IPS-18c (cell line): ENCODE measurements around the gene HAUS3.
"Not testable (repeated sequence)": the region's sequence is repeated elsewhere in the genome, so short reads cannot be mapped to it uniquely, and the experiment has no call there.

ENCODE experiments used
- H3K4me3 ChIP-seq: 2 replicates; pipeline ENCODE4 v1.7.0; 2013; ENCODE audit warnings: low read depth, mild to moderate bottlenecking, low read length, moderate library complexity; ENCODE audit not compliant: insufficient read depth
- H3K9me3 ChIP-seq: one replicate; pipeline ENCODE4 v1.6.1; 2013; ENCODE audit warnings: mild to moderate bottlenecking, low read length, moderate library complexity; ENCODE audit not compliant: control insufficient read depth, insufficient read depth

The HAUS3 gene

DNA sequence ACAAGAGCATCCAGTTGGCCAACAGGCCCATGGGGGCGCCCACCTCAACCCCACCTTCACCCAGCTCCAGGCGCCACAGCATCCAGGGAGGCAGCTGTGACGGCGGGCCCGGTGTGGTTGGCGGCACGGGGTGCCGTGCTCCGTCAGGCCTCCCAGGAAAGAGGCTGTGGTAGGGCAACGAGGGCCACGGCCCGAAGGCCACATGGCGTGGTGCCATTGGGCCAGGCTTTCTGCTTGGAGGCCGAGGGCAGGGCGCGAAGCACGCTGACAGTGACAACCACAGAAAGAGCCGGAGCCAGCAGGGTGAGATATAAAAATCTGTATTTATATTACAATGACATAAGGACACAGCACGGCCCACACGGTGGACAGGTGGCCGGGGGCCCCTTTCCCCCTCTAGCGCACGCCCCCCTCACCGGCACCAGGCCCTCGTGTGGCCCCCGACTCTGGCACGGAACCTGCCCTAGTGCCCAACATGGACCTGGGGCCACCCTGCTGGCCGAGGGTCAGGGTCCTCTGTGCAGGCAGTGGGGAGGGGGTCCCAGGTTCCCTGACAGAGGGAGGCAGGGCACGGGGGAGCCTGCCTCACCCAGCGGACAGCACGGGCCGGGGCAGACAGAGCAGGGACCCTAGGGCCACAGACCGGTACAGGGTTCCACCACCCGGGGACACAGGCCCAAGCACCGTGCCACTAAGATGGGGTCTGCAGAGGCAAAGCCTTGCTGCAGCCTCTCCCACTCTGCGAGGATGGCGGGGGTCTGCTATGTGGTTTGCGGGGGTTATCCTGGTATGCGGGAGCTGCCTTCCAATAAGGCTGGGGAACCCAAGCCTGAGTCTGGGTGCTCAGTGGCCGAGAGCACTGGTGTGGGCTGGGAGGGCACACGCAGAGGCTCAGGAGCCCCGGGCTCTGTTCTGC is 5.5 kb upstream of the HAUS3 start:
- H3K9me3 ChIP-seq = peaks cover 2% of the 10 kb centered on the region
- H3K4me3 ChIP-seq = no peak overlapping the region

DNA sequence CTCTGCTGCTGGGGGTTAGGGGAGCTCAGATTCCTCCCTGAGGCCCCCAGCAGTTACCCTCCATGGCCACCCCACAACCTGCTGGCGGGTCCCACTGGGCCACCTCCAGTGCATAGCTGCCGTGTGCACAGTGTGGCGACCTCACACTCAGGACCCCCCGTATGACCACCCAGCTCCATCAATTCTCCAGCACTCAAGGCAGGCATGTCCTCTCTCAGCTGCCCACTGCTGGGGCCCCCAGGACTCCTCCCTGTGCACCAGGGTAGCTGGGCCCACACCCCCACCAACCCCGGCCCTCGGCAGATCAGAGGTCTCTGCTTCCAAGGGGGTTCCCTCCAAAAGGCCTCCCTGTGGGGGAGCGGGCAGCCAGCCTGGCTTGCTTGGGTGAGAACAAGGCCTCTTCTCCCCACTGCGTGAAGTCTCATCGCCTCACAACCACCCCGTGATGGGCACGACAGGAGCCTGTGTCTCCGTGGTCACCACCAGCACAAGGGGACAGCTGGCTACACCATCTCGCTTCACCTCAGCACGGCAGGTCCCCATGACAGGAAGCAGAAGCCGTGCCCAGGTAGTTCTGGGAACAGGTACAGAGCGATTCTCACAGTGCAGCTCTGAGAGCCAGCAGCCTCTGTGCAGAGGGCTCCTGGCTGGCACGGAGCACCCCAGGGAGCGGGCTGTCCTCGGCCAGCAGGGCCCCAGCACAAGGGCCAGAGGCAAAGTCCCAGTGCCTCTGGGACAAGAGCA is 4.6 kb upstream of the HAUS3 start:
- Histone ChIP-seq H3K4me3 (no peak overlapping the region), H3K9me3 (peaks cover 2% of the 10 kb centered on the region)

DNA sequence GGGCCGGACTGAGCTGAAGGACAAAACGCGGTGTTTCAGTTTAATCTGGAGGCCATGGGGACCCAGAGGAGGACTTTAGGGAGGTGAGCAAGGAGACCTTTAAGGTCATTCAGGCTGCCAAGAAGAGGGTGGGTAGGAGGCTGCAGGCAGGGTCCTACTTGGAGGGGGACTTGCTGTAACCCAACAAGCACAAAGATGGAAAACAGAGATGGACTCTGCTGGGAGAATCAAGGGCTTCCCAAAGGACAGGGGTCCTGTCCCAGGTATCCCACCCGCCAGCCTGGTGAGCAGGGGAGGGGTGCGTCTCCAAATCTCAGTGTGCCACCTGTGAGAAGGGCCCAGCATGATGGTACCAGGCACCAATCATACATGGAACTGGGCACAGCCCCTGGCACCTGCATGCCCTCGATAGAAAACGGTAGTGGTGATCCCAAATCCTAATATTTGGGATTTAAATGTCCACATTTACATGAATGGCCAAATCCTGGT is 3.9 kb upstream of the HAUS3 start:
- Histone ChIP-seq H3K9me3 (peaks cover 2% of the 10 kb centered on the region), H3K4me3 (no peak overlapping the region)

DNA sequence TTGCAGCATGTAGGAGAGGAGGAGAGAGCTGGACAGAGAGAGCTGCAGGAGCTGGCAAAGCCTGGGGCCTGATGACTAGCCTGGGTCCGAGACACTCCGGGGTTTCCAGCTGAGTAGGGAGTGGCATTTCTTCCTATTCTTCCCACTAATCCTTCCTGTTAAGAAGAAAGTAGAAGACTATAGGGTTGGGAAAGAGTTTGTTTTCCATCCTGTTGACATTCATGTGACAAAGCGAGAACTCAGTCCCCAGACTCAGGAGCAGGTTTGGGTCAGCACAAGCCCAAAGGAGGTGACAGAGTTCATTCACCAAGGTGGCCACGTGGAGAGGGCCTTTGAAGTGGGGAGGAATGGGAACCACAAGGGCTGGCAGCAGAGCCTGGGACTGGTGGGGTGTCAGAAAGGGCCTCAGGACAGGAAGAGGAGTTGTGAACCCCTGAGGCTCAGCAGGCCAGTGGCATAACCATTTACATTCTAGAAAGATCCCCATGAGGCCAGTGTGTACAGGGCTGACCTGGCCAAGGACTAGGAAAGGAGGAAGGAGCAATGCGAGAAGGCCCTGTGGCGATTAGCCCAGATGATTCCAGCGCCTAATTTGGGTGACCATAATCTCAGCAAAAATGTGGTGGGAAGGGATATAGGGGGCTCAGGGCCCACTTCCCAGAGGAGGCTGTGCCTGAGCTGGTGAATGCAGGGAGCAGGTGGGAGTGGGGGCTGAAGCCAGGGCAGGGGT is 3.3 kb upstream of the HAUS3 start:
- H3K4me3 ChIP-seq = no peak overlapping the region
- peaks cover 2% of the 10 kb centered on the region for H3K9me3 ChIP-seq

DNA sequence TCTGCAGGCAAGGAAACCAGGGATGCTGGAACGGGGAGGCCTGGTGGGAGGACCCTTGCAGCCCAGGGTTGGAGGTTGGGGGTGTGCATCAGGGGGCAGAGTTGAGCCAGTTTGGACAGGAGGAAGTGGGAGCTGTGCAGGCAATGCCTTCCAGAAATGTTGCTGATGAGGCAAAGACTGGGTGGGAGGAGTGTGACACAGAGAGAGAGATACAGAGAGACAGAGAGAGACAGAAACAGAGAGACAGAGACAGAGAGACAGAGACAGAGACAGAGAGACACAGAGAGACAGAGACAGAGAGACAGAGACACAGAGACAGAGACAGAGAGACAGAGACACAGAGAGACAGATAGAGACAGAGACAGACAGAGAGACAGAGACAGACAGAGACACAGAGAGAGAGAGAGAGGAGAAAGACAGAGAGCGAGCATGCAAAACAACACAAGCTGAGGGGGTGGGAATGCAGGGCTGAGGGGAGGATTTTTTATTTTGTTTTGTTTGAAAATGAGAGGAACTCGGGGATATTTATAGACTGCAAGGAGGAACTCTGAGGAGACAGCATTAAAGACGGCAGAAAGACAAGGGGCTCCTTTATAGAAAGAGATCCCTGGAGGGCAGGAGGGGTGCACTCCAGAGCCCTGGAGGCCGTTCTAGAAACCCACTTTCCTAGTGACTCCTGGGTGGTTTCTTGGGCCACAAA is 1.9 kb upstream of the HAUS3 start:
- H3K4me3 ChIP-seq = no peak overlapping the region
- peaks cover 2% of the 10 kb centered on the region for H3K9me3 ChIP-seq

DNA sequence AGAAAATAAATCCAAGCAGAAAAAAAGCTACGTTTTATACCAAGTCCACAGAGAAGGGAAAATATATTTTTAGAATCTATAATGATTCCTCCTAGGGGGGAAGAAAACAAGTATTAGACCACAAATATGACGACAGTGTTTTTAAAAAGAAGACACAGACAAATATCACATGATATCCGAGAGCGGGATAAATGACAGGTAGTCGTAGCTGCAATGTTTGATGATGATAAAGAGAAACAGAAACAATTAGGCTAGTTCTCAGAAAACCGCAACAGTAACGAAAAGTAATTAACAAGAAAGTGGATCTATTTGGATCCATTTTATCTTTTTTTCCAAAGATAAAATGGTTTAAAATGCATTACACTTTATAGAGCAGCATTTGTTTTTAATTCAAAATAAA is 918 bp downstream of the HAUS3 start:
- H3K9me3 ChIP-seq = peaks cover 2% of the 10 kb centered on the region
- H3K4me3 ChIP-seq = peak overlapping the region; percentile 72

DNA sequence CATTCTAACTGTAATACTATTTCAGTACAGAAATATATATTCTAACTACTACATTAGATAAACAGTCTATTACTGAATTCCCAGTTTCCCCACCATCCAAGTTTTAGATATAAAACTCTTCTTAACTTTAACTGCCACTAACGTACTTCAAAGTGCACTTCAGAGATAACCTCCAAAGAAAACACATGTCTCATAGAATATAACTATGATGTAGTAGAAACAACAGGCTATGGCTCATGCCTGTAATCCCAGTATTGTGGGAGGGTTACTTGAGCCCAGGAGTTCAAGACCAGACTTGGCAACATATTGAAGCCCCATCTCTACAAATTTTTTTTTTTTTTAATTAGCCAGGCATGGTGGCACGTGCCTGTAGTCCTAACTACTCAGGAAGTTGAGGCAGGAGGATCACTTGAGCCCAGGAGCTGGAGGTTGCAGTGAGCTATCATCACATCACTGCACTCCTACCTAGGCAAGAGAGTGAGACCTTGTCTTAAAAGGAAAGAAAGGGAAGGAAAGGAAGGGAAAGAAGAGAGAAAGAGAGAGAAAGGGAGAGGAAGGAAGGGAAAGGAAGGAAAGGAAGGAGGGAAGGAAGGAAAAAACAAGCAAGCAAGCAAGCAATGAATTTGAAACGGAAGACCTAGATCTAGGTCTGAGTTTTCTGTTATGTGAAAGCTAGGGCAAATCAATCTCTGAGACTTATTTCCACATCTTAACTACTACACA is 4.8 kb downstream of the HAUS3 start:
- no peak overlapping the region for H3K4me3 ChIP-seq
- H3K9me3 ChIP-seq = no peaks in the 10 kb centered on the region

DNA sequence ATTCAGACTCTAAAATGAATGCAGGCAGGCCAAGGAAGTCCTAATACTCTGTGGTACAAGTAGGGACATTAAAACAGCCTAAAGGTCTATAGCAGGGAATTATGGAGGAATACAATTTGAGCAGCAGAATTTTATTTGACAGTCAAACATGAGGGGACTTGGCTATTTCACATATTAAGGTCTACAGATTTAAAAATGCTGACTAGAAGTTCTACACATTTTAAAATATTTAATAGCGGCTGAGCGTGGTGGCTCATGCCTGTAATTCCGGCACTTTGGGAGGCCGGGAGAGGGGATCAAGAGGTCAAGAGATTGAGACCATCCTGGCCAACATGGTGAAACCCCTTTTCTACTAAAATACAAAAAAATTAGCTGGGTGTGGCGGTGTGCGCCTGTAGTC is 10.8 kb downstream of the HAUS3 start:
- Histone ChIP-seq H3K4me3 (no peak overlapping the region), H3K9me3 (no peaks in the 10 kb centered on the region)

DNA sequence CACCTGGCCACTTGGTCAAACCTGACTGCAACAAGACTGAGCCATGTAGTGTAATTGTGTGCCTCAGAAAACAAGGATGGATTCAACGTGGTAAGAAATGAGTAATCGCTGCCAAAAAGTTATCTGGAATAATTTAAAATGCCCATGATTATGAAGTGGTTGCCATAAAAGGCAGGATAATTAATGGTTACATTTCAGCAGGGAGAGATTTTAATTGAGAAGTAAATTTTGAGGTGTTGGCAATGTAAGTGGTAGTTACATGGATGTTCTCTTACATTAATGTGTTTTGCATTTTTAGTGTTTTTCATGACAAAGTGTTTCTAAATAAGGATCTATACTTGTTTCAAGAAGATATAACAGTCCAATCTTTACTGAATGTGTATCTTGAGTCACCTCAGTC is 15.7 kb downstream of the HAUS3 start:
- H3K9me3 ChIP-seq = no peaks in the 10 kb centered on the region
- no peak overlapping the region for H3K4me3 ChIP-seq

DNA sequence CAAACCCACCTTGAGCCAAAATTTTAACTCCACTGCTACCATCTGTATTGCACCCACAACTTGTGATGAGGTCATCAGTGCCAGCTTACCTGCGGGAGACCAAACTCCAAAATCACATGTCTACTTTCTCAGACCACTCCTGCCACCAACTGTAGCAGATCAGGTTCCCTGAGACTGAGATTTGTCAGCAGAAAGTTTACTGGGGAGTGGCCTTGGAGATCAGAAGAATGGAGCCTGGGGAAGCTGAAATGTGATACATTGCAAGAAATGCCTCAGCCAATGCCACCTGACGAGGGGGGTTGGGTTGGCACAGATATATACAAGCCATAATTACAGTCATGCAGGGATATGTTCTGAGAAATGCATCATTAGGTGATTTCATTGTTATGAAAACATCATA is 19.1 kb downstream of the HAUS3 start:
- no peaks in the 10 kb centered on the region for H3K9me3 ChIP-seq
- H3K4me3 ChIP-seq = no peak overlapping the region

DNA sequence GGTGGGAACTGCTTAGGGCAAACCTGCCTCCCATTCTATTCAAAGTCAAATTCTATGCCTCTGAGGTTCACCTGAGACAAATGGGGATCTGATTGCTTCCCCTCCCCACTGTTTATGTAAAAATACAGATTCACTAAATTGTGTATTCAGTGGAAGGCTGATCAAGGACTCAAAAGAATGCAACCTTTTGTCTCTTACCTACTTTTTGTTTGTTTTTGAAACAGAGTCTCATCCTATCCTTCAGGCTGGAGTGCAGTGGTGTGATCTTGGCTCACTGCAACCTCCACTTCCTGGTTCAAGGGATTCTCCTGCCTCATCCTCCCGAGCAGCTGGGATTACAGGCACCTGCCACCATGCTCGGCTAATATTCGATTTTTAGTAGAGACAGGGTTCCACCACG is 20.5 kb downstream of the HAUS3 start:
- H3K4me3 ChIP-seq, H3K9me3 ChIP-seq: not testable (repeated sequence)

DNA sequence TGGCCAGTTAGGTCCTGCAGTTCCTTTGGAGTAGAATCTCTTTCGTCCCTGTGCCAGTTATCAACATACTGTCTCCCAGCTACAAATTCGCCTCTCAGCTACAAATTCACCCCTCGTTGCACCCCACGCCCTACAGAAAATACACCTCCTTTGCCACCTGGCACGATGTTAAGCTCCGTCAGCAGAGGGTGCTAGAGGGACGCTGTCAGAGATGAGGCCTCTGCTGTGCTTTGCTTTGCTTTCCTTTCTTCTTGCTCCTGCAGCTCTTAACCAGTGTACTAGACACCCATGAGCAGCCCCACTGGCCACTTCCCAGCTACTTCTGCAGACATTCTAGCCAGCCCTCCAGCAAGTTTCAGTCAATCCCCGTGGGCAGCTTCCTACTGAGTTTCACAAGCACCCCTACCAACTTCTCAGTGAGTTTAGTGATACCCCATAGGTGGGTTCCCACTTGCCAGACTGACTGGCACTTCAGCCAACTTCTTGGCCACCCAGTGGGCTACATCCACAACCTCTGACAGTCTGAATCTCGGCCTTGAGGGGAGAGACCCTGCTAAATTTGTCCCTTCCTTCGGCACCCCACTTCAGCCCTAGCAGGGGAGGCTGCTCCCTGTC is 21.8 kb downstream of the HAUS3 start:
- H3K4me3 ChIP-seq = no peak overlapping the region
- no peaks in the 10 kb centered on the region for H3K9me3 ChIP-seq

DNA sequence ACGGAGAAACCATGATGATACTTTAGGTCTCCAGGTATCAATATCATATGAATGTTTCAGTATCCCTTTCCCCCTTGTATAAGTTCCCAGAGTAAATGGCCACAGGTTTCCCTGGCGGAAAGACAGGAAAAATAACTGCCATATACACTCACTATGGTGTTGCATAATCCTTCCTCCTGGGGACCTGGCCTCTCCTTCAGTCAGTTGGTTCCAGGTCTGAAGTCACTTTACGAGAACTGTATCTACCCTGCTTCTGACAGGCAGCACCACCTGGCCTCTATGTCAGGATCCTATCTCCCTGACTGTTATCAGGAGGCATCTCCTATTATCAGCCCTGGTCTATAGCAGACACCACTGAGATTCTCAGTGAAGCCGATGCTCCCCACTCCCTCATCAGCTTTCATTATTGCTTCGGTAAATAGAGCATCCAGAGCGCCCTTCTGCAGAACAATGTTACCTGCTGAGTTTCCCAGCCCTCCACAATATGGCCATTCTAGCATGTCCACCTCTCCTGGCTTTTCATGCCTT is 22.6 kb downstream of the HAUS3 start:
- no peak overlapping the region for H3K4me3 ChIP-seq
- H3K9me3 ChIP-seq = no peaks in the 10 kb centered on the region

DNA sequence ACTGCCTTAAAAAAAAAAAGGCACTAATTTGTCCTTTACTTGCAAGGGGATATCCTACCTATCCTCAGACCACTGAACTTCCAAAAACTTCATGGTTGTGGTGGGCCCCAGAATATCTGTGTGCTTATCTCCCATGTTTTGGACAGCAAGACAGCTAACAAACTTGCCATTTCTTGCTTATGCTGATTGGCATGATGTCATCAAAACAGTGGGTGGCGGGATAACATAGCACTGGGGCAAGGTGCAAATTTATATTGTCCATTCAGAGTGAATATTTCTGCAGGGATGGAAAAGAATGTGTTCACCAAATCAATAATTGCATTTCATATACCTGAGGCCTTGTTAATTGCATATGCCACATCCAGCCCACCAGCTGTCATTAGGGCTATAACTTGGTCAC is 23.5 kb downstream of the HAUS3 start:
- Histone ChIP-seq H3K9me3 (no peaks in the 10 kb centered on the region), H3K4me3 (no peak overlapping the region)

DNA sequence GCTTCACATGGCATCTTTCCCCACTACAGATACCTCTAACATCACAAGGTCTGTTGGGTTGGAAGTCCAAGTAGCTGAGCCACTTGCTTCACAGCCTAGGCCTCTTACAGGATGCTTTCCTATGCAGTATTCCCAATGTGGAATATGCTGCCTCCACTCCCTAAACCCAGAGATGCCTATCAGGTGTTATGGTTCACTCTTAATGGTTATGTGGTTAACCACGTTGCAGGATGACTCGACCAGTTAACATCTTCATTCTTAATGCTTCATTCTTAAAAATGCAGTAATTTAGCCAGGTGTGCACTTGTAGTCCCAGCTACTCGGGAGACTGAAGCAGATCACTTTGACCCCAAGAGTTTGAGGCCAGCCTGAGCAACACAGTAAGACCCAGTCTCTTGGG is 24.2 kb downstream of the HAUS3 start:
- Histone ChIP-seq H3K4me3 (no peak overlapping the region), H3K9me3 (no peaks in the 10 kb centered on the region)

DNA sequence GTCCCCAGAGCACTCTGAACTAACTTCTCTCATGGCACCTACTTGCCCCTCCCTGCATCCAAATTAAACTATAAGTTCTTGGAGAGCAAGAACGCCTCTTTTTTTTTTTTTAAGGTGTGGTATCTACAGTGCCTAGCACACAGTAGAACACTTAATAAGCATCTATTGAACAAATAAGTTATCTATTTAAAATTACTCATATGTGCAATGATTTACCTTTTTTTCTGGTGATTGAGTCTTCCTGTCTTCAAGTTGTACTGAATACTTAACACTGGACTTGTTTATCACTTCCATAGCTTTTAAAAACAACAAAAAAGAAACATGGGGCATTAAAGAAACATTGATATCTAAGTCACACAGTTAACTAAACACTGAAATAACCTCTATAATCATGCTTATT is 29.1 kb downstream of the HAUS3 start:
- H3K9me3 ChIP-seq = no peaks in the 10 kb centered on the region

More for the DNA sequence above, 29.1 kb downstream of the HAUS3 start:
- H3K4me3 ChIP-seq = no peak overlapping the region
